Activated CD8-positive, alpha-beta T cell treated with anti-CD3 and anti-CD28 coated beads for 36 hours (primary cell): ENCODE results near the gene STYX. TPM values are rescaled to one million over a fixed set of nuclear protein-coding genes. Genes with fewer than 3 reads are reported as not detected.

Experiments used
- ATAC-seq: fragments of 200-7000 bp; cut with Tn5 transposase; one replicate; pipeline ENCODE4 v1.10.0; 2021; ENCODE audit warnings: mild to moderate bottlenecking, moderate library complexity
- CTCF ChIA-PET: fragments of 350-600 bp; sonication (Branson Sonifier 250); formaldehyde crosslinking; loops from one replicate; lab custom pipeline; 2021; ENCODE audit warnings: antibody characterized with exemption; lab: Charles Lee
- POLR2A ChIA-PET: fragments of 350-600 bp; sonication (Branson Sonifier 250); formaldehyde crosslinking; loops from one replicate; lab custom pipeline; 2021; ENCODE audit warnings: antibody characterized with exemption; lab: Charles Lee
- DNase-seq: peaks from one replicate; pipeline ENCODE4 v3.0.0-alpha.2; 2020
- H3K27ac Mint-ChIP-seq: one replicate; pipeline ENCODE4 v1.8.0; 2021; ENCODE audit warnings: mild to moderate bottlenecking, mixed read lengths
- H3K27me3 Mint-ChIP-seq: one replicate; pipeline ENCODE4 v1.8.0; 2021; ENCODE audit warnings: mixed read lengths
- H3K36me3 Mint-ChIP-seq: one replicate; pipeline ENCODE4 v1.8.0; 2021; ENCODE audit warnings: low read depth, mixed read lengths
- H3K4me1 Mint-ChIP-seq: one replicate; pipeline ENCODE4 v1.8.0; 2021; ENCODE audit warnings: low read depth, mixed read lengths
- H3K4me3 Mint-ChIP-seq: one replicate; pipeline ENCODE4 v1.8.0; 2021; ENCODE audit warnings: mild to moderate bottlenecking, moderate library complexity, mixed read lengths
- H3K9me3 Mint-ChIP-seq: one replicate; pipeline ENCODE4 v1.8.0; 2021; ENCODE audit warnings: mixed read lengths
- intact Hi-C: fragments of 100-400 bp; cut with micrococcal nuclease; formaldehyde crosslinking; loops from one replicate; pipeline ENCODE4 v1.10.0; 2022
- total RNA-seq, 2 experiments: library from RNA; stranded (reverse); gene quantifications; one replicate each; pipeline ENCODE4 v1.2.3, GENCODE V29; 2021
- TF ChIP-seq, protein P1 (sequence below): fragments of 200-600 bp; IDR thresholded peaks from one replicate; pipeline ENCODE4 v1.8.0; 2022; ENCODE audit warnings: antibody characterized with exemption, mild to moderate bottlenecking

The STYX gene
- total RNA-seq, 2 experiments from 2014 or later: 13.0 to 13.2 TPM

DNA sequence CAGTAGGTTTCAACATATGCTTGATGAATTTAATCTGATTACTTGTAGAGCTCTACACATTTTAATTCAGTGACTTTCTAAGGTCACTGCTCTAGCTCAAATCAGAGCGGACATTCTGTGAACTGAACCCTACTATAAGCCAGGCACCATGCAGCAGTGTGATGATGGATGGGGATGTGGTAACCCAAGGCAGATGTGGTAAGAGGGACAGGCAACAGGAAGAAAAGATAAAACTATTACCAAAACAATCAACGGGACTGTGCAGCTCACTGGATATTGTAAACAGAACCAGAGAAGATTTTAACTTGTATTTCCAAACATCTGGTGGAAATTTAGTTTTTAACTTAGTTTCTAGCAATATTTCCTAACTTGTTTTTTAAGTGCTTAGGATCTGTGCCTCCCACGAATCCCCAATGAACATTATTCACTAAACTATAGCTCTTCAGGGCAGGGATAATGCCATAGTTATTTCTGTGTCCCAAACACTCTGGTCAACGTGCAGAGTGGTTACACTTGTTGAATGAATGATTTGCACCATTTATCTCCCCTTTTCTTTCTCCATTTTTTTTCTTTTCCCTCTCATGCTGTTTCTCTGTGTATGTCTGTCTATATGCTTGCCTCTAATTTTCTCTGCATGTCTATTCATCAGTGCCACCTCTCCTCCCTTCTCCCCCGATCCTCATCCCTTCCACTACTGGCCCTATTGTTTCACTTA lies 37.6 kb upstream of the STYX start:
- peak overlapping the region; percentile 66 for H3K27ac Mint-ChIP-seq

DNA sequence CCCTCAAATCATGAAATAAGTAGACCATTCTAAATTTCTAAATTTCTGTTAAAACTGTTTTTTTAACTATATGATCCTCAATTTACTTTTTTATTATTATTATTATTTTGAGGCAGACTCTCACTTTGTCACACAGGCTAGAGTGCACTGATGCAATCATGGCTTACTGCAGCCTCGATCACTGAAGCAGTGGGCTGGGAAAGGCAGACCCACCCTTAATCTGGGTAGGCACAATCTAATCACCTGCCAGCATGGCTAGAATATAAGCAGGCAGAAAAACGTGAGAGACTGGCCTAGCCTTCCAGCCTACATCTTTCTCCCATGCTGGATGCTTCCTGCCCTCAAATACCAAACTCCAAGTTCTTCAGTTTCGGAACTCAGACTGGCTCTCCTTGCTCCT lies 36.9 kb upstream of the STYX start:
- DNase-seq (no peak), ATAC-seq (no peak)
- intact Hi-C loops: no loop called here
- ChIA-PET POLR2A (interaction anchor here (1.6 kb wide), 1 partner anchor 11 kb away, joined by 3 read pairs; no protein-coding TSS in a partner anchor), CTCF (interaction anchor here (1.4 to 2.2 kb wide), 2 partner anchors 13 to 268 kb away, joined by 5 to 8 read pairs; no protein-coding TSS in a partner anchor)
- Mint-ChIP-seq H3K9me3 (no peaks in the 10 kb centered on the region), H3K4me3 (peak overlapping the region; percentile 91), H3K27ac (peak overlapping the region; percentile 42), H3K4me1 (peaks cover 54% of the 10 kb centered on the region), H3K36me3 (peaks cover 48% of the 10 kb centered on the region), H3K27me3 (no peaks in the 10 kb centered on the region)
- TF ChIP-seq, protein P1, sequence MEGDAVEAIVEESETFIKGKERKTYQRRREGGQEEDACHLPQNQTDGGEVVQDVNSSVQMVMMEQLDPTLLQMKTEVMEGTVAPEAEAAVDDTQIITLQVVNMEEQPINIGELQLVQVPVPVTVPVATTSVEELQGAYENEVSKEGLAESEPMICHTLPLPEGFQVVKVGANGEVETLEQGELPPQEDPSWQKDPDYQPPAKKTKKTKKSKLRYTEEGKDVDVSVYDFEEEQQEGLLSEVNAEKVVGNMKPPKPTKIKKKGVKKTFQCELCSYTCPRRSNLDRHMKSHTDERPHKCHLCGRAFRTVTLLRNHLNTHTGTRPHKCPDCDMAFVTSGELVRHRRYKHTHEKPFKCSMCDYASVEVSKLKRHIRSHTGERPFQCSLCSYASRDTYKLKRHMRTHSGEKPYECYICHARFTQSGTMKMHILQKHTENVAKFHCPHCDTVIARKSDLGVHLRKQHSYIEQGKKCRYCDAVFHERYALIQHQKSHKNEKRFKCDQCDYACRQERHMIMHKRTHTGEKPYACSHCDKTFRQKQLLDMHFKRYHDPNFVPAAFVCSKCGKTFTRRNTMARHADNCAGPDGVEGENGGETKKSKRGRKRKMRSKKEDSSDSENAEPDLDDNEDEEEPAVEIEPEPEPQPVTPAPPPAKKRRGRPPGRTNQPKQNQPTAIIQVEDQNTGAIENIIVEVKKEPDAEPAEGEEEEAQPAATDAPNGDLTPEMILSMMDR: no peak

More for the DNA sequence above, 37.6 kb upstream of the STYX start:
- peaks cover 61% of the 10 kb centered on the region for H3K4me1 Mint-ChIP-seq
- intact Hi-C loops: no loop called here
- peaks cover 53% of the 10 kb centered on the region for H3K36me3 Mint-ChIP-seq
- TF ChIP-seq, protein P1: no peak
- no peak for ATAC-seq
- ChIA-PET CTCF (interaction anchor here (0.8 to 2.2 kb wide), 4 partner anchors 12 to 19 kb away, joined by 3 to 8 read pairs (median 4); no protein-coding TSS in a partner anchor), POLR2A (interaction anchor here (0.6 to 1.6 kb wide), 2 partner anchors 12 to 76 kb away, joined by 3 read pairs; no protein-coding TSS in a partner anchor)
- H3K9me3 Mint-ChIP-seq: no peaks in the 10 kb centered on the region
- DNase-seq: peak; percentile 34
- H3K27me3 Mint-ChIP-seq: no peaks in the 10 kb centered on the region
- peak overlapping the region; percentile 66 for H3K4me3 Mint-ChIP-seq

DNA sequence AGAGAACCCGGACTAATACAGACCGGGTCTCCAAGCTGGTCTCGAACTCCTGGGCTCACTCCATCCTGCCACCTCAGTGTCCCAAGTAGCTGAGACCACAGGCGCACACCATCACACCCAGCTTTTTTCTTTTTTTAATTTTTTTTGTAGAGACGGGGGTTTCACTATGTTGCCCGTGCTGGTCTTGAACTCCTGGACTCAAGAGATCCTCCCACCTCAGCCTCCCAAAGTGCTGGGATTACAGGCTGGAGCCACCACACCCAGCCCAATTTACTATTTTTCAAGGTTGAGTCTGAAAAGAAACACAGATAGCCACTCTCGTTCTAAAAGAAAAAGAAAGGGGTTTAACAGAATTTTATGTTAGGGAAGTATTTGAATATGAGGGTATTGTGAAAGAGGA lies 36.4 kb upstream of the STYX start:
- POLR2A ChIA-PET: no interaction called here

DNA sequence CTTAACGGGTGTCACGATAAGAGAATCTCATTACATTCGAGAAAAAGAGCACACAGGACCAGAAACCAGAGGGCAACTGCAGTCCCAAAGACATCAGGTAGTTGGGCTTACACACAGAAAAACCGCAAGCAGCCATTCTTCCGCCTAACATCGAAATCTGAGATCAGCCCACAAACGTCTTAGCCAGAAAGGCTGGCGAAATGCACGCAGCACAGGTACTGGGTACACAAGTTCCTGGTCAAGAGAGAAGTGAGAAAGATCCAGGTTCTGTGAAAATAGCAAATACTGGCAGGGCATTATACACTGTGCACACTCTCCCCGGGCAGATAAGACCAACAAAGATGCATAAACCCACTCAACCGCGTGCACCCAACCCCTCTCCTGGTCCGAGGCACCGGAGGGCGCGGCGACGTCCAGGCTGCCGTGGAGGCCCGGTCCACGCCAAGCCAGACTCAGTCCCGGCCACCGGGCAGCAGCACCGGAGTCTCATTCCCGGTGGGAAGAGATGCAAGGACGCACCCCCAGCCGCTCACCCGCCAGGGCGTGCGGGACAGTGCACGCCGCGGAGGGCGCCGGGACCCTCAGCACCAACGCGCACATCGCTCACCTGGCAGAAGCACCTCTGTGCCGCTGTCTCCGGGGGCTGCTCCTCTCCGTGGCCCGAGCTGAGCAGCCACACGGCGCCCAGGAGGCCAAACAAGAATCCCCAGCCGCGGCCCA lies 35.0 kb upstream of the STYX start:
- POLR2A ChIA-PET: interaction anchor here (0.6 to 2.1 kb wide), 9 partner anchors 9 to 663 kb away, joined by 3 to 11 read pairs (median 3); no protein-coding TSS in a partner anchor
- no peaks in the 10 kb centered on the region for H3K9me3 Mint-ChIP-seq
- H3K27ac Mint-ChIP-seq: peak overlapping the region; percentile 94
- H3K4me1 Mint-ChIP-seq: peaks cover 38% of the 10 kb centered on the region
- TF ChIP-seq, protein P1: no peak
- ATAC-seq: peak; percentile 45
- CTCF ChIA-PET: interaction anchor here (1.3 to 1.6 kb wide), 2 partner anchors 13 to 60 kb away, joined by 4 to 5 read pairs; no protein-coding TSS in a partner anchor
- peak; percentile 81 for DNase-seq
- peak overlapping the region; percentile 91 for H3K4me3 Mint-ChIP-seq
- intact Hi-C loops: no loop called here
- H3K27me3 Mint-ChIP-seq: no peaks in the 10 kb centered on the region
- H3K36me3 Mint-ChIP-seq: peaks cover 42% of the 10 kb centered on the region

More for the DNA sequence above, 36.4 kb upstream of the STYX start:
- no peak for ATAC-seq
- H3K27me3 Mint-ChIP-seq: no peaks in the 10 kb centered on the region
- intact Hi-C loops: no loop called here
- H3K36me3 Mint-ChIP-seq: peaks cover 44% of the 10 kb centered on the region
- TF ChIP-seq, protein P1: no peak
- peaks cover 49% of the 10 kb centered on the region for H3K4me1 Mint-ChIP-seq
- no peak for DNase-seq
- H3K4me3 Mint-ChIP-seq: peak overlapping the region; percentile 91
- CTCF ChIA-PET: interaction anchor here (1.4 to 2.2 kb wide), 2 partner anchors 14 to 267 kb away, joined by 5 to 8 read pairs; no protein-coding TSS in a partner anchor
- H3K9me3 Mint-ChIP-seq: no peaks in the 10 kb centered on the region
- peak overlapping the region; percentile 64 for H3K27ac Mint-ChIP-seq
